ENCODE results near the gene PRIM2.
"Not testable (repeated sequence)": the region's sequence is repeated elsewhere in the genome, so short reads cannot be mapped to it uniquely, and the experiment has no call there.

Gene PRIM2

DNA sequence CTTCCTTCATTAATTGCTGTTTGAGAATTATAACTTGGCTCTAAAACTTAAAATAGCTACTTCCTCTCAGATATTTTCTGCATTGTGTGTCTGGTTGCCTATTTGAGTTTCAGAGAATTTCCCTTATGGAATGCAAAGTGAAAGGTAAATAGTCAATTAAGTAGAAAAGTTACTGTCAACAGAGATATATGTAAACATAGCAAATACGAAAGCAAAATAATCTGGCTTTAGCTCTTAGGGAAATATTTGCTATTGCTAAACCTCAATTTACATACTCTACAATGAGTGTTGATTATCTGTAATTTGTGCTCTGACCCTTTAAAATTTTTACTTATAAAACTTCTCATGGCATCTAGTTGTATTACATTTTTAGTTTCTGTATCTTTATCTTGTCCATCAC, 54.3 kb downstream of the PRIM2 start:
- not testable (repeated sequence) for DNase-seq (ENCODE audit: low spot score)

DNA sequence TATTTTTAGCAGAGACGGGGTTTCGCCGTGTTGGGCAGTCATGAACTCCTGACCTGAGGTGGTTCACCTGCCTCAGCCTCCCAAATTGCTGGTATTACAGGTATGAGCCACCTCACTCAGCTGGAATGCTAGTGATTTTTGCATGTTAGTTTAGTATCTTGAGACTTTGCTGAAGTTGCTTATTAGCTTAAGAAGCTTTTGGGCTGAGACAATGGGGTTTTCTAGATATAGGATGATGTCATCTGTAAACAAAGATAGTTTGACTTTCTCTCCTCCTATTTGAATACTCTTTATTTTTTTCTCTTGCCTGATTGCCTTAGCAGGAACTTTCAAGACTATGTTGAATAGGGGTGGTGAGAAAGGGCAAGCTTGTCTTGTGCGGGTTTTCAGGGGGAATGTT, 57.3 kb downstream of the PRIM2 start:
- not testable (repeated sequence) for DNase-seq (ENCODE audit: low spot score)

DNA sequence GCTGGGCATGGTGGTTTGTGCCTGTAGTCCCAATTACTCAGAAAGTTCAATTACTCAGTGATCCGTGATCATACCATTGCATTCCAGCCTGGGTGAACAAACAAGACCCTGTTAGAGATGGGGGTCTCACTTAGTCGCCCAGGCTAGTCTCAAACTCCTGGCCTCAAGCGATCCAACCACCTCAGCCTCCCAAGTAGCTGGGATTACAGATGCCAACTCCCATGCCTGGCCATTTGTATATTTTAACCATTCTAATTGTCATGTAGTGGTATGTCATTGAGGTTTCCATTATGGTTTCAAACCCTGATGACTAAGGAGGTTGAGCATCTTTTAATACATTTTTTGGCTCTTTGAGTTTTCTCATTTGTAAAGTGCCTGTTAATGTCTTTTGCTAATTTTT, 58.7 kb downstream of the PRIM2 start:
- not testable (repeated sequence) for DNase-seq (ENCODE audit: low spot score)

DNA sequence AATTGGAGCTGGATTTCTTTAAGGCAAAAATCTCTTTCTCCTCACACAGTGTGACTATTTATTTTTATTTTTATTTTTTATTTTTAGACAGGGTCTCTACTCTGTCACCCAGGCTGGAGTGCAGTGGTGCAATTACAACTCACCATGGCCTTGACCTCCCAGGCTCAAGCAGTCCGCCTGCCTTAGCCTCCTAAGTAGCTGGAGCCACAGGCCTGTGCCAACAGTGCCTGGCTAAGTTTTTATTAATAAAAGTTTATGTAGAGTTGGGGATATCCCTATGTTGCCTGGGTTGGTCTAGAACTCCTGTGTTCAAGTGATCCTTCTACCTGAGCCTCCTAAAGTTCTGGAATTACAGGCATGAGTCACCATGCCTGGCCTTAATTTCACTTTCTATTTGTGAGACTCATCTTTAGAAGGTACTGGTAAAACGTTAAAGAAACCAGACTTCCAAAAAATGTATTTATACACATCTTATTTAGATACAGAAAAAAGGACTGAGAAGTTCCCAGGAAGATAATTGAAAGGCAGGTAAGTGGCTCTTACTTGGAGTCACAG, 71.7 kb downstream of the PRIM2 start:
- not testable (repeated sequence) for DNase-seq (ENCODE audit: low spot score)

DNA sequence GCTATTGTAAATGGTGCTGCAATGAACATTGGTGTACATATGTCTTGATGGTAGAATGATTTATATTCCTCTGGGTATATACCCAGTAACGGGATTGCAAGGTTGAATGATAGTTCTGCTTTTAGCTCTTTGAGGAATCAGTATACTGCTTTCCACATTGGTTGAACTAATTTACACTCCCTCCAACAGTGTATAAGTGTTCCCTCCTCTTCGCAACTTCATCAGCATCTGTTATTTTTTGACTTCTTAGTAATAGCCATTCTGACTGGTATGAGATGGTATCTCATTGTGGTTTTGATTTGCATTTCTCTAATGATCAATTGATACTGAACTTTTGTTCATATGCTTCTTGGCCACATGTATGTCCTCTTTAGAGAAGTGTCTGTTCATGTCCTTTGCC, 73.4 kb downstream of the PRIM2 start:
- DNase-seq (ENCODE audit: low spot score), result not testable (repeated sequence)

DNA sequence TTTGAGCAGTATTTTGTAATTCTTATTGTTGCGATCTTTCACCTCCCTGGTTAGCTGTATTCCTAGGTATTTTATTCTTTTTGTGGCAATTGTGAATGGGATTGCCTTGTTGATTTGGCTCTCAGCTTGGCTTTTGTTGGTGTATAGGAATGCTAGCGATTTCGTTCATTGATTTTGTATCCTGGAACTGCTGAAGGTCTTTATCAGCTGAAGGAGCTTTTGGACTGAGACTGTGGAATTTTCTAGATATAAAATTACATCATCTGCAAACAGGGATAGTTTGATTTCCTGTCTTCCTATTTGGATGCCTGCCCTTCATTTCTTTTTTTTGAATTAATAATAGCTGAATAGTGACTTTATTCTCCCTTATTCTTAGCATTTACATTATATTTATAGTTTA, 74.6 kb downstream of the PRIM2 start:
- not testable (repeated sequence) for DNase-seq (ENCODE audit: low spot score)

DNA sequence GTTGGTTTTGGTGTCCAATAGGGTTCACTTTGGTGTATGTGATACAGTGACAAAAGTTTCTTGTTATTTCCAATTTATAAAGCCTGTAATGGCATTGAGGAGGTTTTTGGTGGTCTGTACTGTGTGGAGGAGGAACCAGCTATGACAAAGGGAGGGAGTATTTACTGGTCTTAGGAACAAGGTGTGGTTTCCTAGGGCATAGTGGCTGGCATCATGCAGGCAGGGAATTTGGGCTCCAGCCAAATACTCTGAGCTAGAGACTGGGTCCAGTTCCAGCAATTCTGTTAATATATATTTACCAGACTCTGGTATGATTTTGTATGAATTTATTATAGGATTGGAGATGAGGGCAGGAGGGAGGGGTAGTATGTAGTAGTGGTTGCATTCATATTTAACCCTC, 101.9 kb downstream of the PRIM2 start:
- DNase-seq (ENCODE audit: low spot score), result not testable (repeated sequence)

DNA sequence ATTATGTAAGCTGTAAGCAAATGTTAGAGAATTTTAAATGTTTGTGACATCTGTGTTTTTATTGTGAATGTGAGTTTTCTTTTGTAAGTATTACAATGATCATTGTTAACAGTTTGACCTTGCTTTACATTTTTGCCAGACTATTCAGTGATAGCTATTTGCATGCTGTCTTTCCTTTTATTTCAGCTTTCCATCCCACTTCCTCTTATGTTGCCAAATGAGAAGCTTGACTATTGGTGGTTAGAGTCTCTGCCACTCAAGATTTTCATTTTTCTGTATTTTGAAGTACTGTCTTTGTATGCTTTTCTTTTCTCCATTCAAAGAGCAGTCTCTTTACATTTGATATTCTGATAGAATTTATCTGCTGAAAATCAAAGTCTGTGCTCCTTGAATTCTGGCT, 104.1 kb downstream of the PRIM2 start:
- TF ChIP-seq, protein P1, sequence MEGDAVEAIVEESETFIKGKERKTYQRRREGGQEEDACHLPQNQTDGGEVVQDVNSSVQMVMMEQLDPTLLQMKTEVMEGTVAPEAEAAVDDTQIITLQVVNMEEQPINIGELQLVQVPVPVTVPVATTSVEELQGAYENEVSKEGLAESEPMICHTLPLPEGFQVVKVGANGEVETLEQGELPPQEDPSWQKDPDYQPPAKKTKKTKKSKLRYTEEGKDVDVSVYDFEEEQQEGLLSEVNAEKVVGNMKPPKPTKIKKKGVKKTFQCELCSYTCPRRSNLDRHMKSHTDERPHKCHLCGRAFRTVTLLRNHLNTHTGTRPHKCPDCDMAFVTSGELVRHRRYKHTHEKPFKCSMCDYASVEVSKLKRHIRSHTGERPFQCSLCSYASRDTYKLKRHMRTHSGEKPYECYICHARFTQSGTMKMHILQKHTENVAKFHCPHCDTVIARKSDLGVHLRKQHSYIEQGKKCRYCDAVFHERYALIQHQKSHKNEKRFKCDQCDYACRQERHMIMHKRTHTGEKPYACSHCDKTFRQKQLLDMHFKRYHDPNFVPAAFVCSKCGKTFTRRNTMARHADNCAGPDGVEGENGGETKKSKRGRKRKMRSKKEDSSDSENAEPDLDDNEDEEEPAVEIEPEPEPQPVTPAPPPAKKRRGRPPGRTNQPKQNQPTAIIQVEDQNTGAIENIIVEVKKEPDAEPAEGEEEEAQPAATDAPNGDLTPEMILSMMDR (IDR thresholded peaks at IDR 0.05; ENCODE audit: extremely low read depth, missing control alignments), result no peak
- no peak for DNase-seq (ENCODE audit: low spot score)

DNA sequence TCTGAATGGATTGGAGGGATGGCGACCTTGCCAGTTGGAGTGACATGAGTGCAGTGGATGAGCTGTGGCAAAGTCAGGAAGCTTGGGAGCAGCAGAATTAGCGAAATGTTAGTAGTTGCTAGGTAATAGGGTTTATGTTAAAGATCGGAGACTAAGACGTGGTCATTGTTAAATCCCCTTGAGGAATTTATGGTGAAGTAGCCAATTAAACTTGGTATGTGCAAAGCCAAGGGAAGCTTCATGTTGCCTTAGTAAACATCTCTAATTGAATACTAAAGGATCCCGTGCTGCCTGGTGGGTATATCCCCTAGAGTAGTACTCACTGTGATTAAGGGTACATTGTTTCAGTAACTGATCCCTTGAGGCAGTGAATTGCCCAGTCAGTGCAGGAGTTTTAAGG, 106.0 kb downstream of the PRIM2 start:
- DNase-seq (ENCODE audit: low spot score), result no peak
- TF ChIP-seq, protein P1 (IDR thresholded peaks at IDR 0.05; ENCODE audit: extremely low read depth, missing control alignments), result no peak

DNA sequence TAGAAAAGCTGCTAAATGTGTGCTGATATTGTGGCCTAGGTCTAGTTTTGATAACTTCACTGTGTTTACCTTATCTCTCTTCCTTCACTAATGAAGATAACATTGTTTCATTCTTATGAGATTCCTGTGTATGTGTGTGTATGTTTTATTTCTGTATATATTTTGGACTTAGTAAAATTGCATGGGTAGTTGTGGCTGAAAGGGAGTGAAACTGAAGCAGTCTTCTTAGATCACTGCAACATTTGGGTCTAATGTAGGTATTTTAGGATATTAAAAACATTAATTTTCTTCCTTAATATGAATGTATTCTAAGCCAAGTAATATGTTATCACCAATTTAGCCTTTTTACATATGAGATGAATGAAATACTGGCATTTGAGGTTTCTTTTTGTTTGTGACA, 114.3 kb downstream of the PRIM2 start:
- DNase-seq (ENCODE audit: low spot score), result not testable (repeated sequence)

DNA sequence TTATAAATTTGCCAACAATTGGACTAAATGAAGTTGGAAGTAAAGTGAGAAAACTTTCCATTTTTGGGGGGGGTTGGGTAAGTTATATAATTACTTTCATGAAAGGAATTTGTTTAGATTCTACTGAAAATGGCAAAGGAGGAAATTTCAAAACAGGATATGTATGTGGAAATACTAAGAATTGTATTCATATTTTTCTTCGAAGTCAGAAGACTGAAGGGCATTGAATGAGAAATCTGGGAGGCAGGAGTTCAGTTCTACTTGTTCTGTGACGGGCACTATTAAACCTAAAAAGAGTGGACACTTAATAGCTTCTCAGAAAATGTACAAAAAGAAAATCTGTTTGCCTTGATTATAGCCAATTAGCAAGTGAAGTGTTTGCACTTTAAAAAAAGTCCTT, 114.7 kb downstream of the PRIM2 start:
- TF ChIP-seq, protein P1 (IDR thresholded peaks at IDR 0.05; ENCODE audit: extremely low read depth, missing control alignments), result no peak
- DNase-seq (ENCODE audit: low spot score), result no peak

DNA sequence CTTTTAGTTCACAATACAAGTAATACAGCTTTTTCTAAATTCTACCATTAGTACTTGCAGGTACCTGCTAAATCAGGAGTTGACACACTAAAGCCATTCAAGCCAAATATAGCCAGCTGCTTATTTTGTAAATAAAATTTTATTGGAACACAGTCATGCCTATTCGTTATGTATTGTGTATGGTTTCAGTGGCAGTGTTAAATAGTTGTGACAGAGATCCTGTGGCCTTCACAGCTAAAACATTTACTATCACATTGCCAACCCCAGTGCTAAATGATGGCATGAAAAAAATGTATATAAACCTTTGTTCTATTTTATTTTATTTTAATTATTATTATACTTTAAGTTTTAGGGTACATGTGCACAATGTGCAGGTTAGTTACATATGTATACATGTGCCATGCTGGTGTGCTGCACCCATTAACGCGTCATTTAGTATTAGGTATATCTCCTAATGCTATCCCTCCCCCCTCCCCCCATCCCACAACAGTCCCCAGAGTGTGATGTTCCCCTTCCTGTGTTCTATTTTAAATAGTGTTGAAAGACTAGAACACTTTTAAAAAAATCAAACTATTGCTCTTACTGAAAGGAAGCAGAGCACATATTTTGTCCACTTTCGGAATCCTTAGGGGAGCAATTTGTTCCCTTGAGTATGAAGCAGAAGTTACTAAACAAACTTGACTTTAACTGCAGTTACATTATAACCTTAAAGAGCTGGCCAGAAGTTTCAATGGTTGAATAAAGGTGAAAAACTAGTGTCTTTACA, 115.7 kb downstream of the PRIM2 start:
- TF ChIP-seq, protein P1 (IDR thresholded peaks at IDR 0.05; ENCODE audit: extremely low read depth, missing control alignments), result no peak

DNA sequence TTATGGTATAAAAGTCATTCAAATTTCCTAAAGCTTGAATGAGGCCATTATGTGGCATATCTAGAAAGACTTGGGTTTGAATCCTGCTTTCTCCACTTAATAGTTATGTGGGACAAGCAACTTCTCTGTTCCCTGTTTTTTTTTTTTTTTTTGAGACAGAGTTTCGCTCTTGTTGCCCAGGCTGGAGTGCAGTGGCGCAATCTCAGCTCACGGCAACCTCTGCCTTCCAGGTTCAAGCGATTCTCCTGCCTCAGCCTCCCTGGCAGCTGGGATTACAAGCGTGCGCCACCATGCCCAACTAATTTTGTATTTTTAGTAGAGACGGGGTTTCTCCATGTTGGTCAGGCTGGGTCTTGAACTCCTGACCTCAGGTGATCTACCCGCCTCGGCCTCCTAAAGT, 116.4 kb downstream of the PRIM2 start:
- DNase-seq (ENCODE audit: low spot score), result not testable (repeated sequence)

More for the DNA sequence above, 115.7 kb downstream of the PRIM2 start:
- no peak for DNase-seq (ENCODE audit: low spot score)

All from GM20000 (cell line).